Measurements from ENCODE around the gene C5orf63. TPM values are rescaled to one million over a fixed set of nuclear protein-coding genes. Genes with fewer than 3 reads are reported as not detected.

Gene C5orf63
- total and polyA plus RNA-seq, 10 of the 15 experiments (the other 5 are each of a cell fraction or from before 2014, with no cell fraction given), result 8.7 to 54.3 (median 11.9) TPM

DNA sequence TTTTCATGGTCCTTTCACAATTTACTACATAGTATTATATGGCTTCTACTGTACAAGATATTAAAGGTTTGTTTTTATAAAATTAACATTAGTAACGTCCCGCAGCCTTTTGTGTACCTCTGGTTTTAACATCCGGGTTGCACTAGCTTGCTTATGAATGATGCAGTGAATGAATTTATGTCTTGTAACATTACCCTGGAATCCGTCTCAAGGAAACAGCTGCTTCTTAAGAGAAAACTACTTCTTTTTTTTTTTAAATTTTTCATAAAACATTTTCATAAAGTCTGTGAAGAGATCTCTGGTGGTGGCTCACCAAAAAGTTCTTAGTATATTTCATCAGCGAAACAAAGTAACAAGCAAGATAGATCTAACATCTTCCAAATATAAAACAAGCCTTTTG, 66.6 kb downstream of the C5orf63 start:
- TF ChIP-seq NFYB (IDR thresholded peaks at IDR 0.05; ENCODE audit: insufficient read depth, low read depth, low read length), result no peak
- no peak for TF ChIP-seq ZZZ3 (IDR thresholded peaks at IDR 0.05; ENCODE audit: control insufficient read depth, insufficient read length, low read depth)
- no peak for TF ChIP-seq IRF3 (IDR thresholded peaks at IDR 0.05)
- no peak for TF ChIP-seq MEF2A (IDR thresholded peaks at IDR 0.05; ENCODE audit: insufficient read depth, low read depth, low read length)
- no peak for TF ChIP-seq HDGF (IDR thresholded peaks at IDR 0.05)
- TF ChIP-seq ASH2L (IDR thresholded peaks at IDR 0.05; ENCODE audit: borderline replicate concordance, low read depth), result no peak
- no peak for TF ChIP-seq SIN3A (IDR thresholded peaks at IDR 0.05; ENCODE audit: low read depth, low read length)
- TF ChIP-seq YY1 (IDR thresholded peaks at IDR 0.05; ENCODE audit: low read depth, low read length), result no peak
- TF ChIP-seq CHD1 (IDR thresholded peaks at IDR 0.05; ENCODE audit: low read depth, low read length), result no peak
- ChIA-PET POLR2A (interaction anchor here (0.7 to 1.0 kb wide), 2 partner anchors 35 to 37 kb away, joined by 3 read pairs; no protein-coding TSS in a partner anchor), SMC1A (ENCODE audit: uncharacterized antibody, unreplicated experiment) (interaction anchor here (0.7 to 6.2 kb wide), 11 partner anchors 8 to 45 kb away, joined by 3 to 68 read pairs (median 6); no protein-coding TSS in a partner anchor), RAD21 (ENCODE audit: unreplicated experiment) (interaction anchor here (0.6 to 1.5 kb wide), 6 partner anchors 8 to 31 kb away, joined by 3 to 5 read pairs (median 4); no protein-coding TSS in a partner anchor), CTCF (interaction anchor here (0.7 to 1.9 kb wide), 5 partner anchors 8 to 88 kb away, joined by 3 to 8 read pairs (median 4); no protein-coding TSS in a partner anchor)
- Histone ChIP-seq H3K36me3 (ENCODE audit: control insufficient read depth in 2 of 2, insufficient read depth in 2 of 2, low read length in 1 of 2) (no peaks in the 10 kb centered on the region; a peak in 1 of 4 replicates), H3K4me2 (ENCODE audit: control insufficient read depth, insufficient read depth) (no peak overlapping the region), H3K27ac (ENCODE audit: control insufficient read depth, insufficient read depth) (no peak overlapping the region), H3K4me3 (no peak overlapping the region), H3K27me3 (replicated peaks in 1 of 2; ENCODE audit: control insufficient read depth in 2 of 2, insufficient read depth in 2 of 2, low read length in 1 of 2) (no peaks in the 10 kb centered on the region), H2AFZ (ENCODE audit: control insufficient read depth, low read depth, low read length) (peak overlapping the region; percentile 59), H3K4me1 (ENCODE audit: control insufficient read depth, insufficient read depth, low read length) (peaks cover 9% of the 10 kb centered on the region; the same call in 1 of the 2 replicates), H3K9ac (ENCODE audit: control insufficient read depth, insufficient read depth, low read length) (no peak overlapping the region), H3K9me3 (replicated peaks; ENCODE audit: control insufficient read depth, insufficient read depth, low read length) (peaks cover 1% of the 10 kb centered on the region; the same call in 1 of the 3 replicates), H4K20me1 (ENCODE audit: control insufficient read depth, insufficient read depth) (no peaks in the 10 kb centered on the region), H3K79me2 (ENCODE audit: control insufficient read depth, insufficient read depth, low read length) (no peaks in the 10 kb centered on the region; the same call in 1 of the 2 replicates)
- intact Hi-C loops (cut with micrococcal nuclease; ENCODE audit: unreplicated experiment) (no loop called here), in situ Hi-C loops (cut with MboI) (no loop called here)
- DNase-seq (ENCODE audit: low read depth, low spot score) (no peak), ATAC-seq (peak; percentile 21; the same call in 1 of the 3 replicates), FAIRE-seq (no peak)
- WGBS (ENCODE audit: insufficient coverage, insufficient replicate concordance, low lambda C conversion rate, missing lambda C conversion rate), result 91% methylated on average over 5 of the region's 5 CpGs
- BruUV-seq (replicated peaks), result no TSS peak

Measured in GM12878 (cell line).